ENCODE measurements around the gene DNAJC1.

GRCh38 chr10:21889477-21890275 lies 113.9 kb downstream of the DNAJC1 start:
- TF ChIP-seq POLR2A (IDR thresholded peaks at IDR 0.05) (no peak), CTCF (IDR thresholded peaks at IDR 0.05) (no peak)
